ENCODE results near the gene AGPAT2.
A peak's percentile ranks its signal among the peaks of the same experiment; 100 is the strongest.

Gene AGPAT2

DNA sequence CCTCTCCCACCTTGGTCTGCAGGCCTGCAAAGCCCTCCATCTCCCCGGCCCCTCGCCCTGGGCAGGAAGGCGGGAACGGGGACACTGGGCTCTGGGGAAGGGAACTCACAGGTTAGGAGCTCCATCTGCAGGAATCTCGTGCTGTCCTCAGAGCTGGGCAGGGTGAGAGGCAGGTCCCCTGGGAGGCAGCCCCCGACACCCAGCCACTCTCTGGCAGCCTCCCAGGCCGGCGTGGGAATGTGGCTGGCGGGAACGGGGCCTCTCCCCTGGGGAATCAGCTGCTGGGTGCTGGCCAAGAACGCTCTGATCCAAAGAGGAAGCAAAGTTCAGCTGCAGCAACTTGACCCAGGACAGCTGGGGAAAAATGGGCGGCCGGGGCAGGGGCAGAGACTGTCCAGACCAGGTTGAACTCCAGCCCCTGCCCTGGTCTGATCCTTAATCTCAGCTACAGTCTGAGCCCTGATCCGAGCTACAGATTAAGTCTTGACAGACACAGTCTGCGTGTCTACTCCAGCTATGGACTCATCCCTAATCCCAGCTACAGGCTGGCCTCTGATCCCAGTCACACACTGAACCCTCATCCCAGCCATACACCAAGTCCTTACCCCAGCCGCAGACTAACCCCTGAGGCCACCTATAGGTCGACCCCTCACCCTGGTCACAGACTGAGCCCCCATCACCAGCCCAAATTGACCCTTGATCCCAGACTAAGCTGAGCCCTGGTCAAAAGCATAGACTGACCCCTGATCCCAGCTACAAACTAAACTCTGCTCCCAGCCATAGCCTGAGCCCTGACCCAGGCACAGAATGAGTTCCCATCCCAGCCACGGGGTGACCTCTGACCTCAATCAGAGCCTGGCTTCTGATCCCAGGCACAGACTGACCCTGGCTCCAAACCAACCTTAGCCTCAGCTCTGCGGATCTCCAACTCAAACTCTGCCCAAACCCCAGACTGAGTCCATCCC is 61.9 kb downstream of the AGPAT2 start:
- peak; percentile 74 for DNase-seq (ENCODE audit: low read depth)

- no peak for DNase-seq (ENCODE audit: low read depth)
These were observed 62.9 kb downstream of the AGPAT2 start for GRCh38 chr9:136624184-136624951.

DNA sequence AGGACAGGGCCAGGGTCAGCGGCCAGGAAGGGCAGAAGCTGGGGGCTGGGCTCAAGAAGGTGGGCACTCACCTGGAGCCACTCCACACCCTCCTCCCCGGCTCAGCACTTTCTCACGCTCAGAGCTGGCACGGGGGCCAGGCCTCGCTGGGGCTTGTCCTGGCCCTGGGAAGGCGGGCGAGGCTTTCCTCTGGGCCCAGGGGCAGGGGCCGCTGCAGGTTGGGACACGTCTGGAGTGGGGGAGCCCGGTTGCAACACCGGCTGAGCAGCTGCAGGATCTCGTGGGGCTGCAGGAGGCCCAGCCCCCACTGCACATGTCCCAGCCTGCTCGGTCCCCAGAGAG is 63.4 kb downstream of the AGPAT2 start:
- DNase-seq (ENCODE audit: low read depth), result no peak
